Activated gamma-delta T cell treated with Interleukin-2 at 50 U/mL for 16 hours (primary cell): ENCODE results near the gene CT45A5.
"Not testable (repeated sequence)": the region's sequence is repeated elsewhere in the genome, so short reads cannot be mapped to it uniquely, and the experiment has no call there.

Source experiments
- DNase-seq: peaks from one replicate; pipeline ENCODE4 v3.0.0-alpha.2; 2020

Gene CT45A5

DNA sequence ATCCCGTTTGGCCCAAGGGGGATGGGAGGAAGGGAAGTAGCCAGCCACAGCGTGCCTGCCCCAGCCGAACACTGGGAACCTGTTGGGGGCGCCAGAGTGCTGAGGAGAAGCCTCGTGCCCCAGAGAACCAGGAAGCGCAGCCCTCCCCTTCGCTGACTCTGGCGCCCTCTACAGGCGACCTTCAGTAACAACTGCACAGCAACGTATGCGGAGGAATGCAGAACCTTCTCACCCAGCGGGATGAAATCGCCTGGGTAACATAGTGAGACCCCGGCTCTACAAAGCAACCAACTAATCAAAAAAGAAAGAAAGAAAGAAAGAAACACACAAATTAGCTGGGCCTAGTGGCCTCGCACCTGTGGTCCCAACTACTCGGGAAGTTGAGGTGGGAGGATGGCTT, at the start of gene CT45A5:
TSS of gene CT45A5 (minus strand) at position 101 of the 400 bp plus-strand sequence. CDS start 3,774 bp downstream, outside the sequence.
- DNase-seq, result not testable (repeated sequence)

- not testable (repeated sequence) for DNase-seq
These were observed 34.6 kb upstream of the CT45A5 start, which contains the start of gene CT45A2 for GRCh38 chrX:135819912-135820311. CT45A2 (minus strand) TSS chrX:135820012; CDS start chrX:135816265, 3,747 bp downstream.

DNA sequence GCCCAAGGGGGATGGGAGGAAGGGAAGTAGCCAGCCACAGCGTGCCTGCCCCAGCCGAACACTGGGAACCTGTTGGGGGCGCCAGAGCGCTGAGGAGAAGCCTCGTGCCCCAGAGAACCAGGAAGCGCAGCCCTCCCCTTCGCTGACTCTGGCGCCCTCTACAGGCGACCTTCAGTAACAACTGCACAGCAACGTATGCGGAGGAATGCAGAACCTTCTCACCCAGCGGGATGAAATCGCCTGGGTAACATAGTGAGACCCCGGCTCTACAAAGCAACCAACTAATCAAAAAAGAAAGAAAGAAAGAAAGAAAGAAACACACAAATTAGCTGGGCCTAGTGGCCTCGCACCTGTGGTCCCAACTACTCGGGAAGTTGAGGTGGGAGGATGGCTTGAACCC, 17.4 kb upstream of the CT45A5 start, which contains the start of gene CT45A6:
TSS of gene CT45A6 (minus strand) at position 101 of the 400 bp plus-strand sequence. CDS start 3,794 bp downstream, outside the sequence.
- not testable (repeated sequence) for DNase-seq

DNA sequence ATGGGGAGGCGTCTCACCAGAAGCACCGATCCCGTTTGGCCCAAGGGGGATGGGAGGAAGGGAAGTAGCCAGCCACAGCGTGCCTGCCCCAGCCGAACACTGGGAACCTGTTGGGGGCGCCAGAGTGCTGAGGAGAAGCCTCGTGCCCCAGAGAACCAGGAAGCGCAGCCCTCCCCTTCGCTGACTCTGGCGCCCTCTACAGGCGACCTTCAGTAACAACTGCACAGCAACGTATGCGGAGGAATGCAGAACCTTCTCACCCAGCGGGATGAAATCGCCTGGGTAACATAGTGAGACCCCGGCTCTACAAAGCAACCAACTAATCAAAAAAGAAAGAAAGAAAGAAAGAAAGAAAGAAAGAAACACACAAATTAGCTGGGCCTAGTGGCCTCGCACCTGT, 17.2 kb downstream of the CT45A5 start, which contains the start of gene CT45A3:
TSS of gene CT45A3 (minus strand) at position 101 of the 400 bp plus-strand sequence. CDS start 3,747 bp downstream, outside the sequence.
- DNase-seq, result not testable (repeated sequence)

- not testable (repeated sequence) for DNase-seq
These were observed 40.6 kb downstream of the CT45A5 start for GRCh38 chrX:135744739-135745138.

DNA sequence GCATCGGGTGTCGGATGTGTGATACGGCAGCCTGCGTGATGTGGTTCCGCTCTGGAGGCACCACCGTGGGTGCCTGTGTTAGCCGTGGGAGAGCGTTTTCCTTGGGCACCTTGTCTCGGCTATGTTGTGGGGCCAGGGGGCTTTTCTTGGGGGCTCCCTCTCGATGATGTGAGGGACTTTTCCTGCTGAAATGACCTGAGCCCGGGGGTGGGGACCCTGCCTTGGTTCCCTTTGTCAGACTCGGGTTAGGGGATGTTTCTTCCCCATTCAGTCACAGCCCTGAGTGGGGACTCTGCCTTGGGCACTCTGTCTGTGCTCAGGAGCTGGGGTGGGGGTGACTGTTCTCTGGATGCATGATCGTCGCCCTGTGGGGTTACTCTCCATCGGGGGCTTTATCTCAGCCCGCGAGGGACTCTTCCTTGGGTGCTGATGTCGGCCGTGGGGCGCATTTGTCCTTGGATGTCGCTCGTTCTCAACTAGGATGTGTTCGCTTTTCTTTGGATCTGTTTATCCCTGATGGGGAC, 44.0 kb downstream of the CT45A5 start:
- DNase-seq, result no peak

DNA sequence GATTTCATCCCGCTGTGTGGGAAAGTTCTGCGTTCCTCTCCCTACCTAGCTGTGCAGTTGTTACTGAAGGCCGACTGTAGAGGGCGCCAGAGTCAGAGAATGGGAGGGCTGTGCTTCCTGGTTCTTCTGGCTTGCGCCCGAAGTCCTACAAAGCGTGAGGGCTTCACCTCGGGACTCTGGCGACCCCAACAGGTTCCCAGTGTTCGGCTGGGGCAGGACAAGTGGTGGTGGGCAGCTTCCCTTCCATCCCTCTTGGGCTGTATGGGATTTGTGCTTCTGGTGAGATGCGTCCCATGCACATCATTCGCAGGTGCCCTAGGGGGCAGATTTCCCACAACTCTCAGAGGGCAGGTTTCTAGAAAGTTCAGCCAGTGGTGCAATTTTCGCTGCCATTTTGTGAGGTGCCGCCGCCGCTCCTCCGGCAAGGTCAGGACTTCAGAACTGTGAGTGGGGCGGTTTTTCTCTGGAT, 44.6 kb downstream of the CT45A5 start:
- peak; percentile 12 for DNase-seq

DNA sequence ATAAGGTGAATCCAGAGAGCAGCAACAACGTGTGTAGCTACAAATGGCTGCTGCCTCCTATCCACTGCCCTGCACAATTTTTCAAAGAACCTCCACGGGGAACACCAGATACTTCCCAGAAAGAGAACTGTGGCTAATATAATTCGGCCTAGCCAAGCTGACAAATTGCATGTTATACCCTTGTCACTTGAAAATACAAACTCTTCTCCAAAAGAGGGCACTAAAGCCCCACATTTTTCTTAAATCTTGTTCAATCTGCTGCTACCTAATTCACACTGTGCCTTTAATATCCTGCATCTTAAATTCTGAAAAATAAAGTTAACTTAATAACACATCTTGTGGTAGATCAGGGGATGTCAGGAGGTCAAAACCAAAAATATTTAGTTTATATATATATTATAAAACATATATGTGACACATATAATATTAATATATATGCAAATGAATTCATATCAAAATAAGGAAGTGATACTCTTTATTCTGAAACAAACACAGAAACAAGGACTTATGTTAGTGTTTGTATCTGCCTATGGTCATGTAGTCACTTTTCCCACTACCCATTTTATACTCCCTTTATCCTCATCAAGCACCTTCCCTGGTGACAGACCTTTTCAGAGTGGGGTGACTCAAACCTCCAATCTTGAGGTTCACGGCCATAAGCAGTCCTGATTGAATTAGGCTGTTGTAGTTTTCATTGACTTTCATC, 47.8 kb downstream of the CT45A5 start:
- DNase-seq, result no peak

- not testable (repeated sequence) for DNase-seq
These were observed 50.6 kb downstream of the CT45A5 start for GRCh38 chrX:135734666-135735065.
